ENCODE results near the gene PHACTR2.

PHACTR2 gene

GRCh38 chr6:143746202-143747119 lies 68.7 kb downstream of the PHACTR2 start:
- Histone ChIP-seq H3K36me3 (ENCODE audit: insufficient read depth, low read length) (no peaks in the 10 kb centered on the region), H3K9ac (ENCODE audit: low read depth, low read length) (peak overlapping the region; percentile 17), H3K9me3 (ENCODE audit: control insufficient read depth, insufficient read depth, low read length) (no peaks in the 10 kb centered on the region), H3K4me1 (ENCODE audit: insufficient read depth, low read length) (peaks cover 75% of the 10 kb centered on the region)

GRCh38 chr6:143747347-143747842 lies 69.6 kb downstream of the PHACTR2 start:
- Histone ChIP-seq H3K36me3 (ENCODE audit: insufficient read depth, low read length) (no peaks in the 10 kb centered on the region), H3K9ac (ENCODE audit: low read depth, low read length) (no peak overlapping the region), H3K4me1 (ENCODE audit: insufficient read depth, low read length) (peaks cover 74% of the 10 kb centered on the region), H3K9me3 (ENCODE audit: control insufficient read depth, insufficient read depth, low read length) (no peaks in the 10 kb centered on the region)

- Histone ChIP-seq H3K9me3 (ENCODE audit: control insufficient read depth, insufficient read depth, low read length) (no peaks in the 10 kb centered on the region), H3K4me1 (ENCODE audit: insufficient read depth, low read length) (peaks cover 49% of the 10 kb centered on the region), H3K36me3 (ENCODE audit: insufficient read depth, low read length) (peaks cover 3% of the 10 kb centered on the region), H3K9ac (ENCODE audit: low read depth, low read length) (no peak overlapping the region)
Measured at GRCh38 chr6:143749891-143750290, 72.1 kb downstream of the PHACTR2 start.

- H3K9me3 ChIP-seq (ENCODE audit: control insufficient read depth, insufficient read depth, low read length): no peaks in the 10 kb centered on the region
- no peak overlapping the region for H3K9ac ChIP-seq (ENCODE audit: low read depth, low read length)
- peaks cover 3% of the 10 kb centered on the region for H3K36me3 ChIP-seq (ENCODE audit: insufficient read depth, low read length)
- peaks cover 39% of the 10 kb centered on the region for H3K4me1 ChIP-seq (ENCODE audit: insufficient read depth, low read length)
Measured at GRCh38 chr6:143750877-143751276, 73.1 kb downstream of the PHACTR2 start.

GRCh38 chr6:143752459-143752858 lies 74.7 kb downstream of the PHACTR2 start:
- peaks cover 32% of the 10 kb centered on the region for H3K4me1 ChIP-seq (ENCODE audit: insufficient read depth, low read length)
- H3K36me3 ChIP-seq (ENCODE audit: insufficient read depth, low read length): peaks cover 3% of the 10 kb centered on the region
- no peaks in the 10 kb centered on the region for H3K9me3 ChIP-seq (ENCODE audit: control insufficient read depth, insufficient read depth, low read length)
- H3K9ac ChIP-seq (ENCODE audit: low read depth, low read length): no peak overlapping the region

GRCh38 chr6:143753678-143754077 lies 75.9 kb downstream of the PHACTR2 start:
- H3K4me1 ChIP-seq (ENCODE audit: insufficient read depth, low read length): peaks cover 22% of the 10 kb centered on the region
- no peaks in the 10 kb centered on the region for H3K9me3 ChIP-seq (ENCODE audit: control insufficient read depth, insufficient read depth, low read length)
- H3K9ac ChIP-seq (ENCODE audit: low read depth, low read length): no peak overlapping the region
- H3K36me3 ChIP-seq (ENCODE audit: insufficient read depth, low read length): peaks cover 3% of the 10 kb centered on the region

GRCh38 chr6:143754204-143754603 lies 76.4 kb downstream of the PHACTR2 start:
- Histone ChIP-seq H3K9me3 (ENCODE audit: control insufficient read depth, insufficient read depth, low read length) (no peaks in the 10 kb centered on the region), H3K9ac (ENCODE audit: low read depth, low read length) (no peak overlapping the region), H3K4me1 (ENCODE audit: insufficient read depth, low read length) (peaks cover 17% of the 10 kb centered on the region), H3K36me3 (ENCODE audit: insufficient read depth, low read length) (peaks cover 3% of the 10 kb centered on the region)

GRCh38 chr6:143755301-143755744 lies 77.6 kb downstream of the PHACTR2 start:
- H3K9ac ChIP-seq (ENCODE audit: low read depth, low read length): no peak overlapping the region
- peaks cover 6% of the 10 kb centered on the region; the same call in 1 of the 2 replicates for H3K4me1 ChIP-seq (ENCODE audit: insufficient read depth, low read length)
- H3K36me3 ChIP-seq (ENCODE audit: insufficient read depth, low read length): peaks cover 3% of the 10 kb centered on the region
- H3K9me3 ChIP-seq (ENCODE audit: control insufficient read depth, insufficient read depth, low read length): no peaks in the 10 kb centered on the region

GRCh38 chr6:143757346-143757832 lies 79.6 kb downstream of the PHACTR2 start:
- Histone ChIP-seq H3K9ac (ENCODE audit: low read depth, low read length) (no peak overlapping the region), H3K9me3 (ENCODE audit: control insufficient read depth, insufficient read depth, low read length) (no peaks in the 10 kb centered on the region), H3K36me3 (ENCODE audit: insufficient read depth, low read length) (peaks cover 3% of the 10 kb centered on the region), H3K4me1 (ENCODE audit: insufficient read depth, low read length) (no peaks in the 10 kb centered on the region; the same call in 1 of the 2 replicates)

GRCh38 chr6:143758551-143758950 lies 80.8 kb downstream of the PHACTR2 start:
- no peak overlapping the region for H3K9ac ChIP-seq (ENCODE audit: low read depth, low read length)
- H3K4me1 ChIP-seq (ENCODE audit: insufficient read depth, low read length): no peaks in the 10 kb centered on the region
- H3K36me3 ChIP-seq (ENCODE audit: insufficient read depth, low read length): peaks cover 3% of the 10 kb centered on the region
- no peaks in the 10 kb centered on the region for H3K9me3 ChIP-seq (ENCODE audit: control insufficient read depth, insufficient read depth, low read length)

- Histone ChIP-seq H3K4me1 (ENCODE audit: insufficient read depth, low read length) (no peaks in the 10 kb centered on the region), H3K9me3 (ENCODE audit: control insufficient read depth, insufficient read depth, low read length) (no peaks in the 10 kb centered on the region), H3K9ac (ENCODE audit: low read depth, low read length) (no peak overlapping the region), H3K36me3 (ENCODE audit: insufficient read depth, low read length) (no peaks in the 10 kb centered on the region)
Measured at GRCh38 chr6:143759666-143760065, 81.9 kb downstream of the PHACTR2 start.

- 0 out of 2 replicates have a peak, but pooled peaks cover 5% of the 10 kb centered on the region for H3K36me3 ChIP-seq (ENCODE audit: insufficient read depth, low read length)
- no peaks in the 10 kb centered on the region for H3K9me3 ChIP-seq (ENCODE audit: control insufficient read depth, insufficient read depth, low read length)
- H3K9ac ChIP-seq (ENCODE audit: low read depth, low read length): no peak overlapping the region
- no peaks in the 10 kb centered on the region for H3K4me1 ChIP-seq (ENCODE audit: insufficient read depth, low read length)
Measured at GRCh38 chr6:143761074-143761473, 83.3 kb downstream of the PHACTR2 start.

GRCh38 chr6:143762126-143762525 lies 84.4 kb downstream of the PHACTR2 start:
- H3K36me3 ChIP-seq (ENCODE audit: insufficient read depth, low read length): 0 out of 2 replicates have a peak, but pooled peaks cover 5% of the 10 kb centered on the region
- no peaks in the 10 kb centered on the region for H3K9me3 ChIP-seq (ENCODE audit: control insufficient read depth, insufficient read depth, low read length)
- no peaks in the 10 kb centered on the region for H3K4me1 ChIP-seq (ENCODE audit: insufficient read depth, low read length)
- H3K9ac ChIP-seq (ENCODE audit: low read depth, low read length): no peak overlapping the region

- H3K9me3 ChIP-seq (ENCODE audit: control insufficient read depth, insufficient read depth, low read length): no peaks in the 10 kb centered on the region
- peaks cover 5% of the 10 kb centered on the region; the same call in 1 of the 2 replicates for H3K36me3 ChIP-seq (ENCODE audit: insufficient read depth, low read length)
- no peak overlapping the region for H3K9ac ChIP-seq (ENCODE audit: low read depth, low read length)
- no peaks in the 10 kb centered on the region for H3K4me1 ChIP-seq (ENCODE audit: insufficient read depth, low read length)
Measured at GRCh38 chr6:143765422-143766184, 87.8 kb downstream of the PHACTR2 start.

All from ES-I3 (cell line).